BLaER1 (cell line): ENCODE results near the gene MS4A7.

ENCODE experiments used
- H3K27ac ChIP-seq: shearing (Covaris generic); formaldehyde crosslinking; 2 replicates; pipeline ENCODE4 v1.8.1; 2022
- H3K27me3 ChIP-seq: shearing (Covaris generic); formaldehyde crosslinking; 2 replicates; pipeline ENCODE4 v1.8.1; 2022
- H3K36me3 ChIP-seq: shearing (Covaris generic); formaldehyde crosslinking; 2 replicates; pipeline ENCODE4 v1.8.1; 2022
- H3K4me1 ChIP-seq: shearing (Covaris generic); formaldehyde crosslinking; 2 replicates; pipeline ENCODE4 v1.8.1; 2022
- H3K4me2 ChIP-seq: shearing (Covaris generic); formaldehyde crosslinking; 2 replicates; pipeline ENCODE4 v1.8.1; 2022
- H3K4me3 ChIP-seq: shearing (Covaris generic); formaldehyde crosslinking; 2 replicates; pipeline ENCODE4 v1.8.1; 2022
- H3K9ac ChIP-seq: shearing (Covaris generic); formaldehyde crosslinking; 2 replicates; pipeline ENCODE4 v1.8.1; 2022
- H3K9me3 ChIP-seq: shearing (Covaris generic); formaldehyde crosslinking; 2 replicates; pipeline ENCODE4 v1.8.1; 2022
- H4K20me1 ChIP-seq: shearing (Covaris generic); formaldehyde crosslinking; 2 replicates; pipeline ENCODE4 v1.8.1; 2022
- Cebpa-rat ChIP-seq: shearing (Covaris generic); IDR thresholded peaks from 2 replicates; pipeline ENCODE4 v1.8.1; 2022

The MS4A7 gene

GRCh38 chr11:60431251-60431650, 52.9 kb downstream of the MS4A7 start:
- TF ChIP-seq Cebpa-rat, result no peak
- Histone ChIP-seq H3K27me3 (no peaks in the 10 kb centered on the region), H3K4me2 (no peak overlapping the region), H3K4me1 (no peaks in the 10 kb centered on the region), H3K9ac (no peak overlapping the region), H3K9me3 (no peaks in the 10 kb centered on the region), H4K20me1 (no peaks in the 10 kb centered on the region), H3K36me3 (no peaks in the 10 kb centered on the region), H3K4me3 (no peak overlapping the region), H3K27ac (no peak overlapping the region)

- Histone ChIP-seq H3K27me3 (no peaks in the 10 kb centered on the region), H3K9me3 (no peaks in the 10 kb centered on the region), H3K36me3 (no peaks in the 10 kb centered on the region), H3K4me1 (no peaks in the 10 kb centered on the region), H3K27ac (no peak overlapping the region), H3K4me3 (no peak overlapping the region), H3K4me2 (no peak overlapping the region), H4K20me1 (no peaks in the 10 kb centered on the region), H3K9ac (no peak overlapping the region)
- TF ChIP-seq Cebpa-rat, result no peak
Observed at GRCh38 chr11:60433401-60433800, 55.1 kb downstream of the MS4A7 start.
